Left cardiac atrium (tissue), 4 donors: ENCODE results near the gene EDA. TPM values are rescaled to one million over a fixed set of nuclear protein-coding genes. Genes with fewer than 3 reads are reported as not detected.

Experiments used
- ATAC-seq, 2 donors: fragments of 200-7000 bp; cut with Tn5 transposase; one replicate each; pipeline ENCODE4 v1.9.1; 2020; ENCODE audit warnings: mild to moderate bottlenecking in 2 of 2, moderate library complexity in 2 of 2
- DNase-seq: peaks from one replicate; pipeline ENCODE4 v3.0.0-alpha.2; 2020
- intact Hi-C, 2 donors: fragments of 100-400 bp; cut with DNase I; formaldehyde crosslinking; loops; one replicate each; pipeline versions ENCODE4 v1.14.1 to v1.15.1; 2022 to 2023
- long read RNA-seq: library from polyadenylated mRNA; unstranded; transcript quantifications from one replicate; pipeline ENCODE4 v2.0.0, GENCODE V29; 2021
- total RNA-seq, 2 donors: library from RNA; stranded (reverse); fragmentation: NEBNext Ultra II Directional; extraction: Animal tissue kit (Norgen Biotek cat#: 25700); gene quantifications; one replicate each; pipeline ENCODE4 v1.2.1, GENCODE V29; 2021
- donor health status: DM: no; HTN: yes; CAD: no.
- donor health status: DM: no; HTN: yes; CAD: no; lungs with severe emphysema.
- donor health status: DM: yes; HTN: yes; CAD: no.
- donor health status: Dilated cardiomyopathy.

Gene EDA
- 10 to 100 TPM; 13.7 to 17.5 TPM for total RNA-seq
- long read RNA-seq, partial matches to known transcripts, result 0 of 8 reads
- long read RNA-seq, other reads (novel, unspliced or antisense), result 7 of 8 reads

- DNase-seq (peak; percentile 90), ATAC-seq (peak; percentile 98)
- intact Hi-C loops, result loop anchor here in 1 of 2 donors (5.0 to 10.0 kb wide), 3 partner anchors 79 to 416 kb away; no protein-coding TSS in a partner anchor
Measured at GRCh38 chrX:69615779-69616456, at the start of gene EDA. Gene EDA, plus strand, starts transcription at chrX:69616113.

GRCh38 chrX:69568828-69569227, 47.1 kb upstream of the EDA start:
- DNase-seq, result no peak
- intact Hi-C loops, result no loop called here
- ATAC-seq, result no peak

GRCh38 chrX:69597399-69597798, 18.5 kb upstream of the EDA start:
- no peak for DNase-seq
- intact Hi-C loops, result no loop called here
- no peak for ATAC-seq

GRCh38 chrX:69600182-69600581, 15.7 kb upstream of the EDA start:
- ATAC-seq, result no peak
- intact Hi-C loops, result no loop called here
- DNase-seq, result no peak

- DNase-seq (no peak), ATAC-seq (no peak)
- intact Hi-C loops, result no loop called here
Measured at GRCh38 chrX:69603566-69604194, 12.2 kb upstream of the EDA start.

- ATAC-seq (no peak), DNase-seq (no peak)
- intact Hi-C loops, result no loop called here
Measured at GRCh38 chrX:69605521-69605920, 10.4 kb upstream of the EDA start.

GRCh38 chrX:69607616-69608015, 8.3 kb upstream of the EDA start:
- ATAC-seq (no peak), DNase-seq (no peak)

GRCh38 chrX:69613946-69614345, 2.0 kb upstream of the EDA start:
- DNase-seq, result no peak
- ATAC-seq, result no peak
- intact Hi-C loops, result loop anchor here in 1 of 2 donors (10.0 kb wide), 1 partner anchor 391 kb away; no protein-coding TSS in a partner anchor

More at GRCh38 chrX:69607616-69608015, 8.3 kb upstream of the EDA start:
- intact Hi-C loops, result no loop called here

- DNase-seq (no peak), ATAC-seq (no peak)
- intact Hi-C loops, result loop anchor here in 1 of 2 donors (5.0 to 10.0 kb wide), 3 partner anchors 78 to 417 kb away; no protein-coding TSS in a partner anchor
Measured at GRCh38 chrX:69614886-69615285, 1.0 kb upstream of the EDA start.

- intact Hi-C loops, result loop anchor here in 1 of 2 donors (5.0 to 10.0 kb wide), 3 partner anchors 78 to 417 kb away; no protein-coding TSS in a partner anchor
- DNase-seq (no peak), ATAC-seq (no peak)
Measured at GRCh38 chrX:69615342-69615741, 571 bp upstream of the EDA start.

- ATAC-seq, result peak; percentile 10 to 30
- DNase-seq, result peak; percentile 32
- intact Hi-C loops, result loop anchor here in 1 of 2 donors (5.0 to 10.0 kb wide), 3 partner anchors 79 to 416 kb away; no protein-coding TSS in a partner anchor
Measured at GRCh38 chrX:69616457-69617203, 717 bp downstream of the EDA start.

GRCh38 chrX:69618803-69619202, 2.9 kb downstream of the EDA start:
- DNase-seq, result peak; percentile 22
- intact Hi-C loops, result loop anchor here in 1 of 2 donors (5.0 to 10.0 kb wide), 3 partner anchors 82 to 413 kb away; no protein-coding TSS in a partner anchor
- no peak for ATAC-seq

- intact Hi-C loops, result no loop called here
- ATAC-seq (no peak), DNase-seq (no peak)
Measured at GRCh38 chrX:69626129-69626528, 10.2 kb downstream of the EDA start.

- no peak for ATAC-seq
- intact Hi-C loops, result no loop called here
- no peak for DNase-seq
Measured at GRCh38 chrX:69627744-69628143, 11.8 kb downstream of the EDA start.

- DNase-seq (no peak), ATAC-seq (no peak)
- intact Hi-C loops, result no loop called here
Measured at GRCh38 chrX:69630147-69630546, 14.2 kb downstream of the EDA start.

- no peak for ATAC-seq
Measured at GRCh38 chrX:69664693-69665092, 48.8 kb downstream of the EDA start.

GRCh38 chrX:69670001-69670555, 54.2 kb downstream of the EDA start:
- ATAC-seq, result no peak
- no peak for DNase-seq
- intact Hi-C loops, result no loop called here

More at GRCh38 chrX:69664693-69665092, 48.8 kb downstream of the EDA start:
- DNase-seq, result no peak
- intact Hi-C loops, result no loop called here

- intact Hi-C loops, result no loop called here
- DNase-seq (no peak), ATAC-seq (no peak)
Measured at GRCh38 chrX:69674891-69675290, 59.0 kb downstream of the EDA start.

- DNase-seq (no peak), ATAC-seq (no peak)
- intact Hi-C loops, result no loop called here
Measured at GRCh38 chrX:69705818-69706217, 89.9 kb downstream of the EDA start.
